ENCODE measurements around the gene ANKMY1. TPM values are rescaled to one million over a fixed set of nuclear protein-coding genes. Genes with fewer than 3 reads are reported as not detected.

ANKMY1 gene
- total and polyA plus RNA-seq, 11 donors: 2.4 to 11.7 (median 5.5) TPM

DNA sequence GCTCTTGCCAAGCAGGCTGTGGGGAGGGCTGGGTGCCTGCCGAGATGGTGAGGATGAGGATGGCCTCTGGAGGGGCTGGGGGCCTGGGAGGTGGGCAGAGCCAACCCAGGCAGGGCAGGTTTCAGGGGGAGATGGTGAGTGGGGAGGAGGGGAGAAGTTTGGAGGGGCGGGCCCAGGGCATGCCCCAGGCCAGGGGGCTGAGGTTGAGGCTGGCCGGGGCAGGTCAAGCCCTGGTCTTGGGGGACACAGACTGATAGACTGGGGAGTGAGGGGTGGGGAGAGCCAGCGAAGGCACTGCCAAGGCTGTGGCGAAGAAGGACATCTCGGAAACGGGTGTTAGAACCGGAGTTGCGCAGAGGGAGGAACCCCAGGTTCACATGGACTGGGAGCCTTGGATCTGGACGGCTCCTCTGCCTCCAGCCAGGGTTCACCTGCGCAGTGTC lies 41.4 kb upstream of the ANKMY1 start:
- ATAC-seq (no peak), DNase-seq (peak in 1 of 5 donors; percentile 16)
- TF ChIP-seq POLR2A (IDR thresholded peaks at IDR 0.05): no peak
- TF ChIP-seq, protein P1, sequence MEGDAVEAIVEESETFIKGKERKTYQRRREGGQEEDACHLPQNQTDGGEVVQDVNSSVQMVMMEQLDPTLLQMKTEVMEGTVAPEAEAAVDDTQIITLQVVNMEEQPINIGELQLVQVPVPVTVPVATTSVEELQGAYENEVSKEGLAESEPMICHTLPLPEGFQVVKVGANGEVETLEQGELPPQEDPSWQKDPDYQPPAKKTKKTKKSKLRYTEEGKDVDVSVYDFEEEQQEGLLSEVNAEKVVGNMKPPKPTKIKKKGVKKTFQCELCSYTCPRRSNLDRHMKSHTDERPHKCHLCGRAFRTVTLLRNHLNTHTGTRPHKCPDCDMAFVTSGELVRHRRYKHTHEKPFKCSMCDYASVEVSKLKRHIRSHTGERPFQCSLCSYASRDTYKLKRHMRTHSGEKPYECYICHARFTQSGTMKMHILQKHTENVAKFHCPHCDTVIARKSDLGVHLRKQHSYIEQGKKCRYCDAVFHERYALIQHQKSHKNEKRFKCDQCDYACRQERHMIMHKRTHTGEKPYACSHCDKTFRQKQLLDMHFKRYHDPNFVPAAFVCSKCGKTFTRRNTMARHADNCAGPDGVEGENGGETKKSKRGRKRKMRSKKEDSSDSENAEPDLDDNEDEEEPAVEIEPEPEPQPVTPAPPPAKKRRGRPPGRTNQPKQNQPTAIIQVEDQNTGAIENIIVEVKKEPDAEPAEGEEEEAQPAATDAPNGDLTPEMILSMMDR (IDR thresholded peaks at IDR 0.05): no peak
- 93 to 97% (median 95%) methylated on average over 11 of the region's 11 CpGs for WGBS, 4 donors
- no peak overlapping the region for H3K4me3 ChIP-seq
- intact Hi-C loops (cut with DNase I): loop anchor here in 1 of 10 donors (10.0 kb wide), 1 partner anchor 106 kb away; no protein-coding TSS in a partner anchor
- peaks cover 0 to 54% (median 18%) of the 10 kb centered on the region in 9 donors for H3K36me3 ChIP-seq
- H3K4me1 ChIP-seq: peaks cover 0 to 35% (median 19%) of the 10 kb centered on the region in 12 donors
- no peak overlapping the region for H3K27ac ChIP-seq
- H3K27me3 ChIP-seq: no peaks in the 10 kb centered on the region
- no peaks in the 10 kb centered on the region for H3K9me3 ChIP-seq

DNA sequence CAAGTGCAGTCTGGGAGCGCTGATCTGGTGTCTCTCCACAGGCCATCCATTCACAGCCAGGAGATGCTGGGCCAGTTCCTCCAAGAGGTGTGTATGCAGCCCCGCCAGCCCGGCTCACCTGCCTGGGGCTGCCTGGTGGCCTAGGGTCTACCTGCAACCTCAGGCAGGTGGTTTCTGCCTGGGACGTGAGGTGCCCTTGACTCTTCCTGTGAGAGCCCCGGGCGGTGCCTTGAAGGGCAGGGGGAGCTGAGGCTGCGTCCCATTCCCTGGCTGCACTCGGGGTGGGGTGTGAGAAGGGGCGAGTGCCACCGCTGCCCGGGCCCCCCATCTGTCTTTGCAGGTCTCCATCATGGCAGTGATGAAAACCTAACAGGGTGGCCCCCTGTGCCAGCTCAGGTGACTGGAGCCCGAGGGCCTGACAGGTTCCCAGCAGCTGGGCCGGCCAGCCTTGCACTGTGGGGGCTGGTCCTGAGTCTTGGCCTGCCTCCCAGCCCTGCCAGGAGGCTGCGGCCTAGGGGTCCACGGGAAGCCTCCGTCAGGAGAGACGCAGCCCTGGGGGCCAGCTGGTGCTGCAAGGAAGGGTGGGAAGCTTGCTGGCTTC lies 40.6 kb upstream of the ANKMY1 start:
- H3K9me3 ChIP-seq: no peaks in the 10 kb centered on the region
- ATAC-seq: no peak
- H3K4me1 ChIP-seq: peaks cover 0 to 38% (median 23%) of the 10 kb centered on the region in 12 donors
- H3K27ac ChIP-seq: no peak overlapping the region
- DNase-seq: peak in 1 of 5 donors; percentile 16
- TF ChIP-seq POLR2A (IDR thresholded peaks at IDR 0.05): no peak
- TF ChIP-seq, protein P1 (IDR thresholded peaks at IDR 0.05): no peak
- peaks cover 0 to 54% (median 20%) of the 10 kb centered on the region in 9 donors for H3K36me3 ChIP-seq
- H3K4me3 ChIP-seq: no peak overlapping the region
- no peaks in the 10 kb centered on the region for H3K27me3 ChIP-seq
- 91 to 100% (median 95%) methylated on average over 5 to 17 of the region's 17 CpGs for WGBS, 4 donors
- intact Hi-C loops (cut with DNase I): loop anchor here in 1 of 10 donors (10.0 kb wide), 1 partner anchor 106 kb away; no protein-coding TSS in a partner anchor

DNA sequence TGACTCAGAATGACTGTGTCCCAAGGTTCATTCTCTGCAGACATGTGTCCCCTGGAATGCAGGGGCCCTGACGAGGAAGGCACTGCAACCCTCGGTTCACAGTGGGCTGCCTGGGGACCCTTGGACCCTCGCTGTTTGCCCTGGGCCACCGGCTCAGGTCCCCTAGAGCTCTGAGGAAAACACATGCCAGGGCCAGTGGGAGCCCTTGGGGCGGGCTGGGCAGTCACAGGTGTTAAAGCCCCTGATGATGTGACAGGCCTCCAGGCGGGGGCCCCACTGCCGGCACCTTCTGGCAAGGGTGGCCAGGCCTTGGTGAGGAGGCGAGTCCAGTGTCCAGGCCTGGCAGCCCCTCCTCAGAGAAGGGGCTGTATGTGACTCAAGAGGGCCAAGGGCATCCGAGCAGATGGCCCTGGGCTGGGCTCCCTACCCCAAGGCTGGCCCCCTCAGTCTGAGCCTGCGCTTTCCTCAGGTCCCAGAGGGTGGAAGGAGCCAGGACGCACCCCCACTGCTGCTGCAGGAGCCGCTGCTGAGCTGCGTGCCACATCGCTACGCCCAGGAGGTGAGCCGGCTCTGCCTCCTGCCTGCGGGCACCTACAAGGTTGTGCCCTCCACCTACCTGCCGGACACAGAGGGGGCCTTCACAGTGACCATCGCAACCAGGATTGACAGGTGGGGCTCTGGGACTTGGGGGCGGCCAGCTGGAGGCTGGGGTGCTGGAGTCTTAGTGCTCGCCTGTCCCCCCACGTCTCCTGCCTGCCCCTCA lies 39.8 kb upstream of the ANKMY1 start:
- DNase-seq (peak in 1 of 5 donors; percentile 15), ATAC-seq (no peak)
- Histone ChIP-seq H3K27ac (peak overlapping the region in 1 of 12 donors; percentile 75), H3K9me3 (no peaks in the 10 kb centered on the region), H3K4me1 (peaks cover 0 to 44% (median 28%) of the 10 kb centered on the region in 12 donors), H3K4me3 (no peak overlapping the region), H3K36me3 (peaks cover 0 to 54% (median 26%) of the 10 kb centered on the region in 9 donors), H3K27me3 (no peaks in the 10 kb centered on the region)
- no peak for TF ChIP-seq POLR2A (IDR thresholded peaks at IDR 0.05)
- TF ChIP-seq, protein P1 (IDR thresholded peaks at IDR 0.05): no peak
- intact Hi-C loops (cut with DNase I): loop anchor here in 1 of 10 donors (10.0 kb wide), 1 partner anchor 107 kb away; no protein-coding TSS in a partner anchor
- 88 to 93% (median 89%) methylated on average over 9 to 22 of the region's 22 CpGs for WGBS, 4 donors

DNA sequence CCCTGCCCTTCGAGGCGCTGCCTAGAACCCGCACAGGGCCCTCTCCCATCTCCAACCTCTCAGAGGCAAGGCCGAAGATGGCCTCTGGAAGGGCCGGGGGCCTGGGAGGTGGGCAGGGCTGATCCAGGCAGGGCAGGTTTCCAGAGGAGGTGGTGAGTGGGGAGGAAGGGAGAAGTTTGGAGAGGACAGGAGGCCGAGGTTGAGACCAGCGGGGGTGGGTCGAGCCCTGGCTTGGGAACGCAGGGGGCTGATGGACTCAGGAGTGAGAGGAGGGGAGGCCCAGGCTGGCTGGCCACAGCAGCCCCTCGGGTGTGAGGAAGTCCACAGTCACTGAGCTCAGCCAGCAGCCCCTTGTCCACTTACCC lies 39.2 kb upstream of the ANKMY1 start:
- Histone ChIP-seq H3K36me3 (peaks cover 0 to 57% (median 32%) of the 10 kb centered on the region in 9 donors), H3K4me1 (peaks cover 0 to 44% (median 28%) of the 10 kb centered on the region in 12 donors), H3K27ac (peak overlapping the region in 3 of 12 donors; percentile 17 to 78 (median 75)), H3K27me3 (no peaks in the 10 kb centered on the region), H3K4me3 (peak overlapping the region in 2 of 12 donors; percentile 7 to 25), H3K9me3 (no peaks in the 10 kb centered on the region)
- TF ChIP-seq, protein P1 (IDR thresholded peaks at IDR 0.05): no peak
- no peak for TF ChIP-seq POLR2A (IDR thresholded peaks at IDR 0.05)
- DNase-seq (peak in 2 of 5 donors; percentile 17 to 58), ATAC-seq (no peak)
- intact Hi-C loops (cut with DNase I): loop anchor here in 1 of 10 donors (10.0 kb wide), 1 partner anchor 108 kb away; no protein-coding TSS in a partner anchor
- WGBS, 4 donors: 75 to 90% (median 81%) methylated on average over 8 to 10 of the region's 10 CpGs
